GM21515 (cell line): ENCODE data around the gene SORCS2.

ENCODE experiments used
- ATAC-seq: cut with Tn5 transposase; IDR thresholded peaks from one replicate; pipeline ENCODE4 v1.9.1; 2021; ENCODE audit not compliant: unreplicated experiment

Gene SORCS2

GRCh38 chr4:7732263-7732662 lies 539.9 kb downstream of the SORCS2 start:
- ATAC-seq, result no peak

DNA sequence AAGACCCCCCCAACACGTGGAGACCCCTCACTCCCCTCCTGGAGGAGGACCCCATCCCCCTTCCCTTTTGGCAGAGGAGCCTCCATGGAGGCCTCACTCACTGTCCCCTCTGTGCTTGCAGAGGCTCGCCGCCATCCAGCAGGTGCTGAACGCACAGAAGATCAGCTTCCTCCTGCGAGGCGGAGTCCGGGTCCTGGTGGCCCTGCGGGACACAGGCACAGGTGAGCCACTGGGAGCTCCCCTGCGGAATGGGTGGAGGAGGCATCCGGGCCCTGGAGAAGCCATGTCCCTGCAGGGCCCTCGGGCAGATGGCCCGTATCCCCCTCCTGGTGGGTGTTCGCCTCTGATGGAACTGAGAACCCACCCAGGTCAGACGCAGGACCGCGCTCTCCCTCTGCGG lies 540.9 kb downstream of the SORCS2 start:
- no peak for ATAC-seq

DNA sequence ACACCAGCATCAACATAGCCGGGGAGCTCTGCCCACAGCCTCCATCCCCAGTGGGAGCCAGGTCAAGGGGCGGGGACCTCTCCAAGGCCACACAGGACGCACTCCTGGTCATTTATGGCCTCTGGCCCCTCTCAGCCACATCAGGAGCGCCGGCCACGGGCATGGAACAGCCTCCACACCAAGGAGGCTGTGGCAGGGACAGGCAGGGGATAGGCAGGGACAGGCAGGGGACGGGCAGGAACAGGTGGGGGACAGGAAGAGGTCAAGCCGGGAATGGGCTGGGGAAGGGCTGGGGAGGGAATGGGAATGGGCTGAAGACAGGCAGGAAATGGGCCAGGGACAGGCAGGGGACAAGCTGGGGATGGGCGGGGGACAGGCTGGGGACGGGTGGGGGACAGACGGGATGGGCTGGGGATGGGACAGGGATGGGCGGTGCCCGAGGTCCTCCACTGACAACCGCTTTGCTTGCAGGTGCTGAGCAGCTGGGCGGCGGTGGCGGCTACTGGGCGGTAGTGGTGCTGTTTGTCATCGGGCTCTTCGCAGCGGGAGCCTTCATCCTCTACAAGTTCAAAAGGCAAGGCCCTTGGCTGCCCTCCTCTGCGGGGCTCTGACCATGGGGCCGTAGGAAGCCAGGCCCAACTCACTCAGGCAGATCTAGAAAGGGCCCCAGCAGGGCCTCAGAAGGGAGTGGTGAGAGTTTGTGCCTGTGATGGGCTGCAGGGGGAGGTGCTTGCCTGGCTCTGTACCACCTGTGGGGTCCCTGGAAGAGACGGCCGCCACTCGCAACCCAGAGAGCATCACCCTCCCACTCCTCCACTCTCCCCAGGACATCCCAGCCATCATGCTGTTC lies 541.7 kb downstream of the SORCS2 start:
- ATAC-seq, result no peak

DNA sequence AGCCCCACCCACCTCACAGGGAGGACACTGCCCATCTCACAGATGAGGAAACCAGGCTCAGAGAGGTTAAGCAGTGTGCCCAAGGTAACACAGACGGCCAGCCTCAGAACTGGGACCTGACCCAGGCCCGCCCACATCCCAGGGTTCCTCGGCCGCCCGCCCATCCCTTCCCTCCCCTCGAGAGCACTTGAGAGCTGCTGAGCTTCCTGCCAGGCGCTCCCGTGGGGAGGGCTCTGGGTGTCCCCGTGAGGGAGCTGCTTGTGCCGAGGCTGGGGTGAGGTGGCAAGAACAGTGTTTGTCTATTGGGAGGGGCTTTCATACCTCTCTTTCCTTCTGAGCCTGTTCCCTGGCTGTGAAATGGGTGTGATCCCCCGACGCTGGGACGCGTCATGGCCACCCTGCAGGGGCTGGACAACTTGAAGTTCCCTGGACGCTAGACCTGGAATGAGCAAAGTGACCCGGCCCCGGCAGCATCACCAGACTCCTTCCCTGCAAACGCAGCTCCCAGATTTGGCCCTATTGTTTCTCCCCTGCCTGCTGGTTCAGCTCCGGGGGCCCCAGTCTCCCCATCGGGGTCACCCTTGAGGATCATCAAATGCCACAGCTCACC lies 542.4 kb downstream of the SORCS2 start:
- ATAC-seq, result no peak

DNA sequence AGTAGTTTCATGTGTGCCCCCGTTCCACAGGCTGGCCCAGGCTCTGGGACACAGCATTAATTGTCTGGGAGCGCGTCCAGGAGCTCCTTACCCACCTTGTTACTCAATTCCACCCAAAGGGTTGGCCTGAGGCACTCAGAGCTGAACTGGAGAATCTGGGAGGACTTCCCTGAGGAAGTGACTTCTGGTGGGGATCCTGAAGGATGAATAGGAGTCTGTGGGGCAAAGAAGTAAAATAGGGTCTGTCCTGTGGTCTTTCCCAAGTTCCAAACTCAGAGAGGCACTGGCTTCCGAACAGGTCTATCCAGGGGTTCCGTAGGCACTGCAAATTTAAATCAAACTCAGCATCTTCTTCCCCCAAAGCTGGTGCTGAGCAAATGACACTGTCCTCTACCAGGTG lies 543.1 kb downstream of the SORCS2 start:
- no peak for ATAC-seq

DNA sequence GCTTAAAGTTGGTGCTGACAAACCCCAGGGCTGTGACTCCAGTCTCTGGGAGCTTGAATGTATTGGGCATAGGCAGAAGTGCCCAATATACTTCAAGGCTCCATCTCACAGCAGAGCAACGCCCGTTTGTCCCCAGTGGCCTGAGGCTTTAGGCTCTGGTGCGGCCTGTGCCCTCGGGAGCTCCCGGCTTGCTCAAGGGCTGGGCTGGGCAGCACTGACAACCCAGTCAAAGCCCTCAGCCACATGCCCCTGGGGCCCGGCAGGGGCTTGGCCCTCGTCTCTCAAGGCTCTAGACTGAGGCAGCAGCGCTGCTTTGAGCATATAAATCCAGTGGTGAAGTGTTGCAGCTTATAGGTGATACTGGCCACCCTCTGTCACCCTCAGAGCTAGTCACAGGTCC lies 543.6 kb downstream of the SORCS2 start:
- ATAC-seq, result no peak

- no peak for ATAC-seq
Observed at GRCh38 chr4:7736436-7737267, 544.3 kb downstream of the SORCS2 start.

- ATAC-seq, result no peak
Observed at GRCh38 chr4:7737268-7737645, 544.9 kb downstream of the SORCS2 start.

GRCh38 chr4:7737752-7738457 lies 545.6 kb downstream of the SORCS2 start:
- ATAC-seq, result no peak

- ATAC-seq, result no peak
Observed at GRCh38 chr4:7738458-7739076, 546.2 kb downstream of the SORCS2 start.

- ATAC-seq, result no peak
Observed at GRCh38 chr4:7739077-7739917, 547.0 kb downstream of the SORCS2 start.

- ATAC-seq, result no peak
Observed at GRCh38 chr4:7739918-7740865, 547.9 kb downstream of the SORCS2 start.

DNA sequence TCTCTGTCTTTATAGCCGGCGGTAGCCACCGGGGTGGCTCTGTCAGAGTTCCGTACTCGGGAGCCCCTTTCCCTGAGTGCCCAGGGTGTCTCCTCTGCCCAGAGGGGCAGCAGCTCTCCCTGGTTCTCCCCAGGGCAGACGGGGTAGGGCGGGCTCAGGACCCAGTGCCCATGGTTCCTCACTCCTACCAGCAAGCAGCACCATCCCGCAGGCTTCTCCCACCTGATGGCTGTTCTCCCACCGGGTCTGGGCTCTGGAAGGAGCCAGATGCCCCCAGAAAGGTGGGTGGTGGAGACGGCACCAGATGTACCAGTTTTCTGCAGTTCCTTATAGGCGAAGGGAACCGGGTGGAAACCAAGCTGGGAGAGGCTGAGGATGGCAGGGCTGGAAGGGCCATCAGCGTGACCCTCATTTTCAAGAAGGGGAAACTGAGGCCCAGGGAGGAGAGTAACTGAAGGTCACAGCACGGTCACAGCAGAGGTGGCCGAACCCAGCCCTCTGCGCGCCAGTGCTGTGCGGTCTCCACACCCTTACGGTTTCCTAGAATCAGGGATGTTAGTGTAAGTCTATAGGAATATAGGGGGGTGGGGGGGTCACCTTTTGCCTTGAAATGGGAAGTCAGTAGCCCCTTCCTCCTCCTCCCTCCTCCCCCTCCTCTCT lies 548.7 kb downstream of the SORCS2 start:
- ATAC-seq, result no peak

- no peak for ATAC-seq
Observed at GRCh38 chr4:7741946-7742806, 549.8 kb downstream of the SORCS2 start.

DNA sequence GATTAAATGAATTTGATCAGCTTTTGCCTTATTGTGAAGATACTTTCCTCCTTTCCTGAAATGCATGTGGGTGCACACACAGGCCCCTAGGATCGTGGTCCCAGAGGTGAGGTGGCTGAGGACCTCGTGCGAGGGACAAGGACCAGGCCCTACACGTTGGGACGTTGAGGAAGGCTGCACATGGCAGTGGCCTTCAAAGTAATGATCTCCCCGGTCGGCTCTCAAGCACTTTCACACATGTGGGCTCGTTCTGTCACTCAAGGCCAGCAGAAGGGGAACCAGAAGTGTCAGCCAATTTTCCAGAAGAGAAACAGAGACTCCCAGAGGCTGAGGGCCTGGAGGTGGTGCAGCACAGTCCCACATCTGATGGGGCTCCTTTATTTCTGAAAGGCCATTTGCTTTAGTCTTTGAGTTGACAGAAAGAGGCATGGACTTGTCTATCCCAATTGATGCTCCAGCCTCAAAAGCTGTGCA lies 550.5 kb downstream of the SORCS2 start:
- no peak for ATAC-seq

- no peak for ATAC-seq
Observed at GRCh38 chr4:7744142-7744804, 551.9 kb downstream of the SORCS2 start.
